Measurements from ENCODE around the gene CDK15.
"Not testable (repeated sequence)": the region's sequence is repeated elsewhere in the genome, so short reads cannot be mapped to it uniquely, and the experiment has no call there.

CDK15 gene

DNA sequence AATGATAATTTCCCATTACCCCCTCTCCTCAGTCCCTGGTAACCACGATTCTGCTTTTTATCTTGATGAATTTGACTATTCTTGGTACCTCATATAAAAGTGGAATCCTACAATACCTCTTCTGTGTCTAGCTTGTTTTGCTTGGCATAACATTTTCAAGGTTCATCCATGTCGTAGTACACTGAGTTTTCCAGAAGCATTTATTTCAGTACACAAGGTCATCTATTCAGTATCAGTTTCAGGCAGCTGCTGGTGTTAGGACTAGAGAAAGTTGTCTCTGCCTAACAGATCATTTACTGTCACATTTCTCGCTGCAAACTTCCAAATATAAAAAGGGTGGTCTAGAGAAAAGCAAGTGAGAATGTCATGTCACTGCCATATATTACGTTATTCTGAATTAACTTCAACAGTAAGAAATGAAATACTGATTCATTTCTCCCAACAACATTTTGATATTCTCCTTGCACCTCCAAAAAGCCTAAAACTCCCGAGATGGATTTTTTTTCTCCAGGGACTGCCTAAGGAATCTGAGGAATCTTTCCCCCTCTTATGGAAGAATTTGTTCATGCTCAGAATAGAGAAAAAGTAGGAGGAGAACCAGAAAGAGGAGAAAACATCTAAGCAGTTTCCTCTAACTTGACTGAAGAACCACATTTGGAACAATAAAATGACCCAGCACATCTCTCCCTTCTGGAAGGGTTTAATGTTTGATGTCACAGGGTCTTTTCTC, 36.0 kb downstream of the CDK15 start:
- no peak overlapping the region for H3K4me3 ChIP-seq (ENCODE audit: low read depth, low read length)
- H3K36me3 ChIP-seq: no peaks in the 10 kb centered on the region
- DNase-seq: no peak
- TF ChIP-seq, protein P1, sequence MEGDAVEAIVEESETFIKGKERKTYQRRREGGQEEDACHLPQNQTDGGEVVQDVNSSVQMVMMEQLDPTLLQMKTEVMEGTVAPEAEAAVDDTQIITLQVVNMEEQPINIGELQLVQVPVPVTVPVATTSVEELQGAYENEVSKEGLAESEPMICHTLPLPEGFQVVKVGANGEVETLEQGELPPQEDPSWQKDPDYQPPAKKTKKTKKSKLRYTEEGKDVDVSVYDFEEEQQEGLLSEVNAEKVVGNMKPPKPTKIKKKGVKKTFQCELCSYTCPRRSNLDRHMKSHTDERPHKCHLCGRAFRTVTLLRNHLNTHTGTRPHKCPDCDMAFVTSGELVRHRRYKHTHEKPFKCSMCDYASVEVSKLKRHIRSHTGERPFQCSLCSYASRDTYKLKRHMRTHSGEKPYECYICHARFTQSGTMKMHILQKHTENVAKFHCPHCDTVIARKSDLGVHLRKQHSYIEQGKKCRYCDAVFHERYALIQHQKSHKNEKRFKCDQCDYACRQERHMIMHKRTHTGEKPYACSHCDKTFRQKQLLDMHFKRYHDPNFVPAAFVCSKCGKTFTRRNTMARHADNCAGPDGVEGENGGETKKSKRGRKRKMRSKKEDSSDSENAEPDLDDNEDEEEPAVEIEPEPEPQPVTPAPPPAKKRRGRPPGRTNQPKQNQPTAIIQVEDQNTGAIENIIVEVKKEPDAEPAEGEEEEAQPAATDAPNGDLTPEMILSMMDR (IDR thresholded peaks at IDR 0.05; ENCODE audit: low read depth, low read length): no peak
- no peaks in the 10 kb centered on the region for H3K27me3 ChIP-seq (ENCODE audit: insufficient read depth, low read depth, severe bottlenecking)
- H3K9me3 ChIP-seq (ENCODE audit: severe bottlenecking): no peaks in the 10 kb centered on the region
- no peak overlapping the region for H3K27ac ChIP-seq

DNA sequence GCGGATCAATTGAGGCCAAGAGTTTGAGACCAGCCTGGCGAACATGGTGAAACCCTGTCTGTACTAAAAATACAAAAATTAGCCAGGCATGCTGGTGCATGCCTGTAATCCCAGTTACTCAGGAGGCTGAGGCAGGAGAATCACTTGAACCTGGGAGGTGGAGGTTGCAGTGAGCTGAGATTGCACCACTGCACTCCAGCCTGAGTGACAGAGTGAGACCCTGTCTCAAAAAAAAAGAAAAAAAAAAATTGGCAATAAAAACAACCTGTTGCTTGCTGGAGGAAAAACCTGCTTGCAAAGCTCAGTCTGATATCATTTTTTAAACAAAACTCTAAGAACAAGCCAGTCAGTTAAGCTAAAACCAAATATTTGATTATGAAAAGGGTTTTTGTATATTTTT, 38.6 kb downstream of the CDK15 start:
- H3K4me3 ChIP-seq (ENCODE audit: low read depth, low read length); H3K27ac ChIP-seq; H3K9me3 ChIP-seq (ENCODE audit: severe bottlenecking); DNase-seq; H3K36me3 ChIP-seq; H3K27me3 ChIP-seq (ENCODE audit: insufficient read depth, low read depth, severe bottlenecking): not testable (repeated sequence)

DNA sequence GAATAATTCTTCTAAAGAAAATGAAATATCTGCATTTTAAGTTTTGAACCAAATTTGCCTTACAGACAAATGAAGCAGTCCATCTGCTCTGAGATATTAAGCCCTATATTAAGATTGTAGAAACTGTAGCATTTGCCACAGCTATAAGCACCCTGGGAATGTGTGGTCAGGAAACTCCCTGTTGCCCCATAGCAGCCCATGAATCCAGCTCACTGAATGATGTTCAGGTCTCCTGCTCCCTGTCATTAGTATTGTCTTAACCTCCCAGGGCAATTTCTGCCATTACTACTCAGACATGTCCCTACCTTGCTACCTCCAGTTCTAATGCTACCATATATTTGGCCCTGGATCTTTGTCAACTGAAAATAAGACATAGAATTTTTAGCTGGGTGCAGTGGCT, 41.1 kb downstream of the CDK15 start:
- TF ChIP-seq, protein P1 (IDR thresholded peaks at IDR 0.05; ENCODE audit: low read depth, low read length): no peak
- Histone ChIP-seq H3K27ac (no peak overlapping the region), H3K4me3 (ENCODE audit: low read depth, low read length) (no peak overlapping the region), H3K27me3 (ENCODE audit: insufficient read depth, low read depth, severe bottlenecking) (no peaks in the 10 kb centered on the region), H3K9me3 (ENCODE audit: severe bottlenecking) (no peaks in the 10 kb centered on the region), H3K36me3 (no peaks in the 10 kb centered on the region)
- DNase-seq: no peak

DNA sequence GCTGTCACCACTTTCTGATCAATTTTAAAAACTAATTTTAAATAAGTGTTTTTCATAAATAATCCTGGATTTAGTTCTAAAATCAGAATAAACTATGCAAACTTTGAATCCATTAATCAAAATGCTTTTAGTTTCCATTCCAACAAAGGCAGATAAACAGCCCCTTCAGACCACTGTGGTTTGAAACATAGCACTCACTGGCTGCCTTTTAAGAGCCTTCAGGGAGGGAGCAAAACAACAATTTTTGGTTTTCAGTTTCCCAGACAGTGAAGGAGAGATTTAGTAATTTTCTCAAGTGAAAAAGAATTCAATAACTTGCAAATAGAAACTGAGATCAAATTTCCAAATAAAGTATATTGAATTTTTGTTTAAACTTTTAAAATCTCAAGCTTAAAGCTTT, 46.1 kb downstream of the CDK15 start:
- Histone ChIP-seq H3K27ac (no peak overlapping the region; the same call in 1 of the 2 replicates), H3K27me3 (ENCODE audit: insufficient read depth, low read depth, severe bottlenecking) (no peaks in the 10 kb centered on the region), H3K4me3 (ENCODE audit: low read depth, low read length) (no peak overlapping the region), H3K36me3 (no peaks in the 10 kb centered on the region), H3K9me3 (ENCODE audit: severe bottlenecking) (no peaks in the 10 kb centered on the region)
- no peak for DNase-seq
- TF ChIP-seq, protein P1 (IDR thresholded peaks at IDR 0.05; ENCODE audit: low read depth, low read length): no peak

DNA sequence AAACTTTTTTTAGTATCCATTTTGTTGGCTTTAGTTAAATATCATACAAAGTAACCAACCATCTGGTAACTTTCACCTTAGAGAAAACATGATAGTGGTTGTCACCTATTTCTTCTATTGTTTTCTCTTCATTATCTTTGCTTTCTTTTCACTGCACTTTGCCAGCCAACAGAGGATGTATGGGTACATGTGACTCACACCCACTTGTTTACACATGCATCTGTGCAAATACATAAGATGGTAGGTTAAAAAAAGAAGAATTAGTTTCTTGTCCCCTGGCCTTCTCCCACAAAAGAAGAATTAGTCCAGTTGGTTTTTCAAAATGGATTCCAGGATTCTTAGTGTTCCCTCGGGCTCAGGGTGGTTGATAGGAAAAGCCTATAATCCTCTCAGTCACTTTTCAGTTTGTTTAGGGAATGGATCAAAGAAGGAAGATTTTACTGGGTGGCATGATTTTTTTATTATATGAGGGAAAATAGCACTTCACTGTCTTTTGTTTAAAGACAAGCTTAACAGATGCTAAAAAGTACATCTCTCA, 46.6 kb downstream of the CDK15 start:
- Histone ChIP-seq H3K36me3 (no peaks in the 10 kb centered on the region), H3K27ac (peak overlapping the region; percentile 32), H3K27me3 (ENCODE audit: insufficient read depth, low read depth, severe bottlenecking) (no peaks in the 10 kb centered on the region), H3K9me3 (ENCODE audit: severe bottlenecking) (no peaks in the 10 kb centered on the region), H3K4me3 (ENCODE audit: low read depth, low read length) (no peak overlapping the region)
- DNase-seq: no peak
- TF ChIP-seq, protein P1 (IDR thresholded peaks at IDR 0.05; ENCODE audit: low read depth, low read length): no peak

DNA sequence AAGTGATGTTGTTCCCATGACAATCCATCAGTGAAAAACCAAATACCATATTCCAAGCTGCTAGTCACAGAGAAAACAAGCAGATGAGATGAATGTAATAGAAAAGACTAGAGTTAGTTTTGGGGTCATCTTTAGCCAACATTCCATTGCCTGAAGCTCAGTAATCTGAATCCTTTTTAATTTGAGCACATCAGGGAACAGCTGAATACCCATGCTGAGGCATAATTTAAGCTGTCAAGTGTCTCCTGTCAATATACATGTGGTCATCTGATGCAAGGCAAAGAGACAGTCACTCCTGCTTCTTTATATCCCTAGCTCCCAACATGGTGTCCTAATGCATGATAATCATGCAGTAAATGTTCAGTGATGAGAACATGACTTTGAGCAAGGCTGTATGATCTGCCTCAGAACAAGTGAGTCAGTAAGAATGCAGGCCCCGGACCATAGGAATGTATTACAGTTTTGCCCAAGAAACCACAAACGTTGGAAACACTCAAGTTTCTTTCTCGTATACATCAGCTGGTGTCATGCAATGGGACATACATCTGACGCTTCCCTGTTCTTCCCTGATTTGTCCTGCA, 48.0 kb downstream of the CDK15 start:
- Histone ChIP-seq H3K9me3 (ENCODE audit: severe bottlenecking) (no peaks in the 10 kb centered on the region), H3K27ac (no peak overlapping the region), H3K4me3 (ENCODE audit: low read depth, low read length) (no peak overlapping the region), H3K27me3 (ENCODE audit: insufficient read depth, low read depth, severe bottlenecking) (no peaks in the 10 kb centered on the region), H3K36me3 (no peaks in the 10 kb centered on the region)
- DNase-seq: no peak
- TF ChIP-seq, protein P1 (IDR thresholded peaks at IDR 0.05; ENCODE audit: low read depth, low read length): no peak

Measured in WERI-Rb-1 (cell line).